Activated CD8-positive, alpha-beta T cell treated with anti-CD3 and anti-CD28 coated beads for 36 hours (primary cell): ENCODE measurements around the gene CACNG6. TPM values are rescaled to one million over a fixed set of nuclear protein-coding genes. Genes with fewer than 3 reads are reported as not detected.

Experiments
- ATAC-seq: fragments of 200-7000 bp; cut with Tn5 transposase; one replicate; pipeline ENCODE4 v1.10.0; 2021; ENCODE audit warnings: mild to moderate bottlenecking, moderate library complexity
- CTCF ChIA-PET: fragments of 350-600 bp; sonication (Branson Sonifier 250); formaldehyde crosslinking; loops from one replicate; lab custom pipeline; 2021; ENCODE audit warnings: antibody characterized with exemption; lab: Charles Lee
- POLR2A ChIA-PET: fragments of 350-600 bp; sonication (Branson Sonifier 250); formaldehyde crosslinking; loops from one replicate; lab custom pipeline; 2021; ENCODE audit warnings: antibody characterized with exemption; lab: Charles Lee
- DNase-seq: peaks from one replicate; pipeline ENCODE4 v3.0.0-alpha.2; 2020
- H3K27ac Mint-ChIP-seq: one replicate; pipeline ENCODE4 v1.8.0; 2021; ENCODE audit warnings: mild to moderate bottlenecking, mixed read lengths
- H3K27me3 Mint-ChIP-seq: one replicate; pipeline ENCODE4 v1.8.0; 2021; ENCODE audit warnings: mixed read lengths
- H3K36me3 Mint-ChIP-seq: one replicate; pipeline ENCODE4 v1.8.0; 2021; ENCODE audit warnings: low read depth, mixed read lengths
- H3K4me1 Mint-ChIP-seq: one replicate; pipeline ENCODE4 v1.8.0; 2021; ENCODE audit warnings: low read depth, mixed read lengths
- H3K4me3 Mint-ChIP-seq: one replicate; pipeline ENCODE4 v1.8.0; 2021; ENCODE audit warnings: mild to moderate bottlenecking, moderate library complexity, mixed read lengths
- H3K9me3 Mint-ChIP-seq: one replicate; pipeline ENCODE4 v1.8.0; 2021; ENCODE audit warnings: mixed read lengths
- intact Hi-C: fragments of 100-400 bp; cut with micrococcal nuclease; formaldehyde crosslinking; loops from one replicate; pipeline ENCODE4 v1.10.0; 2022
- total RNA-seq, 2 experiments: library from RNA; stranded (reverse); gene quantifications; one replicate each; pipeline ENCODE4 v1.2.3, GENCODE V29; 2021
- TF ChIP-seq, protein P1 (sequence below): fragments of 200-600 bp; IDR thresholded peaks from one replicate; pipeline ENCODE4 v1.8.0; 2022; ENCODE audit warnings: antibody characterized with exemption, mild to moderate bottlenecking

The CACNG6 gene
- total RNA-seq, 2 experiments from 2014 or later = not detected

DNA sequence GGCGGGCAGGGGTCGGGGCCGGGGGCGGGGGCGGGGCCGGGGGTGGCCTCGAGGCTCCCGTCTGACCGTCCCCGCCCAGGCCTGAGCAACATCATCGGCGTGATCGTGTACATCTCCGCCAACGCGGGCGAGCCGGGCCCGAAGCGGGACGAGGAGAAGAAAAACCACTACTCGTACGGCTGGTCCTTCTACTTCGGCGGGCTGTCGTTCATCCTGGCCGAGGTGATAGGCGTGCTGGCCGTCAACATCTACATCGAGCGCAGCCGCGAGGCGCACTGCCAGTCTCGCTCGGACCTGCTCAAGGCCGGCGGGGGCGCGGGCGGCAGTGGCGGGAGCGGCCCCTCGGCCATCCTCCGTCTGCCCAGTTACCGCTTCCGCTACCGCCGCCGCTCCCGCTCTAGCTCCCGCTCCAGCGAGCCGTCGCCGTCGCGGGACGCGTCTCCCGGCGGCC lies 9.4 kb upstream of the CACNG6 start:
- Mint-ChIP-seq H3K27me3 (peaks cover 41% of the 10 kb centered on the region), H3K9me3 (no peaks in the 10 kb centered on the region), H3K27ac (no peak overlapping the region), H3K36me3 (peaks cover 1% of the 10 kb centered on the region), H3K4me3 (no peak overlapping the region), H3K4me1 (peaks cover 13% of the 10 kb centered on the region)
- TF ChIP-seq, protein P1, sequence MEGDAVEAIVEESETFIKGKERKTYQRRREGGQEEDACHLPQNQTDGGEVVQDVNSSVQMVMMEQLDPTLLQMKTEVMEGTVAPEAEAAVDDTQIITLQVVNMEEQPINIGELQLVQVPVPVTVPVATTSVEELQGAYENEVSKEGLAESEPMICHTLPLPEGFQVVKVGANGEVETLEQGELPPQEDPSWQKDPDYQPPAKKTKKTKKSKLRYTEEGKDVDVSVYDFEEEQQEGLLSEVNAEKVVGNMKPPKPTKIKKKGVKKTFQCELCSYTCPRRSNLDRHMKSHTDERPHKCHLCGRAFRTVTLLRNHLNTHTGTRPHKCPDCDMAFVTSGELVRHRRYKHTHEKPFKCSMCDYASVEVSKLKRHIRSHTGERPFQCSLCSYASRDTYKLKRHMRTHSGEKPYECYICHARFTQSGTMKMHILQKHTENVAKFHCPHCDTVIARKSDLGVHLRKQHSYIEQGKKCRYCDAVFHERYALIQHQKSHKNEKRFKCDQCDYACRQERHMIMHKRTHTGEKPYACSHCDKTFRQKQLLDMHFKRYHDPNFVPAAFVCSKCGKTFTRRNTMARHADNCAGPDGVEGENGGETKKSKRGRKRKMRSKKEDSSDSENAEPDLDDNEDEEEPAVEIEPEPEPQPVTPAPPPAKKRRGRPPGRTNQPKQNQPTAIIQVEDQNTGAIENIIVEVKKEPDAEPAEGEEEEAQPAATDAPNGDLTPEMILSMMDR = no peak
- no peak for DNase-seq
- ATAC-seq = no peak
- CTCF ChIA-PET = no interaction called here
- POLR2A ChIA-PET = no interaction called here
- intact Hi-C loops = no loop called here

DNA sequence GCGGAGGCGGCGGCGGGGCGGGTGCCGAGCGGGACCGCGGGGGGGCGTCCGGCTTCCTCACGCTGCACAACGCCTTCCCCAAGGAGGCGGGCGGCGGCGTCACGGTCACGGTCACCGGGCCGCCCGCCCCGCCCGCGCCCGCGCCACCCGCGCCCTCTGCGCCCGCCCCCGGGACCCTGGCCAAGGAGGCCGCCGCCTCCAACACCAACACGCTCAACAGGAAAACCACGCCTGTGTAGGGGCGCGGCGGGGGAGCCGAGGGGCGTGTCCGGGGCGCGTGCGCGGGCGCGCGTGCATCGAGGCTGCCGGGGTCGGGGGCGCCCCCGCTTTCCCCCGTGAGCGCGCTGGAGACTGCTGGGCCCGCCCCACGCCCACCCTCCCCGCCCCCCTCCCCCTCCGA lies 8.8 kb upstream of the CACNG6 start:
- DNase-seq = peak; percentile 23
- Mint-ChIP-seq H3K9me3 (no peaks in the 10 kb centered on the region), H3K4me3 (no peak overlapping the region), H3K27me3 (peaks cover 37% of the 10 kb centered on the region), H3K27ac (no peak overlapping the region), H3K36me3 (peaks cover under 1% of the 10 kb centered on the region), H3K4me1 (peaks cover 12% of the 10 kb centered on the region)
- ChIA-PET CTCF (no interaction called here), POLR2A (no interaction called here)
- TF ChIP-seq, protein P1 = no peak
- intact Hi-C loops = no loop called here
- ATAC-seq = no peak

DNA sequence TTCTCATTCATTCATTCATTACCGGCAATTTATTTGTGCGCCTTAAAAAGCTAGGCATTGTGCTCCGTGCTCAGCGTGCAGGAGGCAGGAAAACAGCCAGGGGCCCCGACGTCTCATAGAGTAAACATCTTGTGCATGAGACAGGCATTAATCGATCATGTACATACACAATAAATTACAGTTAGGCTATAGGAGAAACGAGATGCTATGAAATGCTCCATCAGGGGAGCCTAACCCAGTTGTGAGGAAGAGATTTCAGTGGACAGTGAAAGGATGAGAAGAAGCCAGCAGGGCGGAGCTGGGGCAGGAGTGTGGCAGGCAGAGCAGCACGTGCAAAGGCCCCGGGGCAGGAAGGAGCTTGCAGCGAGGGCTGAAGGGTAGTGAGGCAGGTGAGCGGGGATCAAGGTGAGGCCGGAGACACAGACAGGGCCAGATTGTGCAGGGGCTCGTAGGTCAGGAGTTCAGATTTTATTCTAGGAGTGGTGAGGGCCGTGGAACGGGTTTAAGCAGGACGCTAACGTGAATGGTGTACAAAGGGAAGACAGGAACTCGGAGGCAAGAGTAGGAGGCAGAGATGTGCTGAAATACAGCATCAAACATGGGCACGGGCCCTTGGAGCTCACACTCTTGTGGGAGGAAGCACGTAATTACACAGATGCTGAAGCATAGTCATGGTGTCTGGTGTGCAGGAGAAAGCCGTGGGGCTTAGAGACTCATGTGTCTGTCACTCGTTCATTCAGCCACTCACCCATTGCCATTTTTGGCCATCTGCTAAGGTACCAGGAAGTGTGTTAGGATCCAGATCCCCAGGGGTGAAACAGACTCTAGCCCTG lies 7.8 kb upstream of the CACNG6 start:
- Mint-ChIP-seq H3K4me3 (no peak overlapping the region), H3K4me1 (peaks cover 7% of the 10 kb centered on the region), H3K27ac (no peak overlapping the region), H3K36me3 (no peaks in the 10 kb centered on the region), H3K9me3 (no peaks in the 10 kb centered on the region), H3K27me3 (peaks cover 27% of the 10 kb centered on the region)
- TF ChIP-seq, protein P1 = no peak
- DNase-seq (no peak), ATAC-seq (no peak)
- ChIA-PET POLR2A (no interaction called here), CTCF (no interaction called here)
- intact Hi-C loops = no loop called here

DNA sequence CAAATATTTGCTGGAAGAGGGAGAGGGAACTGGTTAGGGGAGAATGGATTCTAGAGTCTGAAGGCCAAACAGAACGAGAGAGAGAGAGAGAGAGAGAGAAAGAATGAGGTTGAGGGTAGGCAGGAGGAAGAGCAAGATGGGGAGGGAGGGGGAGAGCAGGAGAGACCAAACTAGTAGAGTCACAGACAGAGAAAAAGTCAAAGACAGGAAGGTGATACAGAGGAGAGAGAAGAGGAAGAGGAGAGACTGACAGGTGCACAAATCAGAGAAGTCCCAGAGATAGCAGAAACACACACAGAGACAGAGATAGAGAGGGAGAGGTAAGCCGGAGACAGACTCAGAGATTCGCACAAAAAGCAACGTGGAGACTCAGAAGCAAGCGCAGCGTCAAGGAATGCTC lies 5.6 kb upstream of the CACNG6 start:
- H3K36me3 Mint-ChIP-seq = no peaks in the 10 kb centered on the region
- H3K4me3 Mint-ChIP-seq = no peak overlapping the region
- H3K4me1 Mint-ChIP-seq = no peaks in the 10 kb centered on the region
- ATAC-seq = no peak
- ChIA-PET POLR2A (no interaction called here), CTCF (no interaction called here)
- DNase-seq = no peak
- no peaks in the 10 kb centered on the region for H3K9me3 Mint-ChIP-seq
- intact Hi-C loops = no loop called here
- TF ChIP-seq, protein P1 = no peak
- H3K27ac Mint-ChIP-seq = no peak overlapping the region
- peaks cover 12% of the 10 kb centered on the region for H3K27me3 Mint-ChIP-seq

DNA sequence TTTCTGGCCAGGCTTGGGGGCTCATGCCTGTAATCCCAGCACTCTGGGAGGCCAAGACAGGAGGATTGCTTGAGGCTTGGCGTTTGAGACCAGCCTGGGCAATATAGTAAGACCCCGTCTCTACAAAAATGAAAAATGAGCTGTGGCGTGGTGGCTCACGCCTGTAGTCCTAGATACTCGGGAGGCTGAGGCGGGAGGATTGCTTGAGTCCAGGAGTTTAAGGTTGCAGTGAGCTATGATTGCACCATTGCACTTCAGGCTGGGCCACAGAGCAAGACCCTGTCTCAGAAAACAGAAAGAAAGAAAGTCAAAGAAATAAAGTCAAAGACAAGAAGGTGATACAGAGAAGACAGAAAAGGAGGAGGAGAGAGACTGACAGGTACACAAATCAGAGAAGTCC lies 2.5 kb upstream of the CACNG6 start:
- DNase-seq = no peak

More for the DNA sequence above, 2.5 kb upstream of the CACNG6 start:
- Mint-ChIP-seq H3K4me1 (peaks cover 3% of the 10 kb centered on the region), H3K9me3 (no peaks in the 10 kb centered on the region), H3K4me3 (no peak overlapping the region), H3K27ac (no peak overlapping the region), H3K36me3 (no peaks in the 10 kb centered on the region), H3K27me3 (peaks cover 22% of the 10 kb centered on the region)
- no peak for ATAC-seq
- CTCF ChIA-PET = interaction anchor here (1.5 kb wide), 1 partner anchor 35 kb away, joined by 5 read pairs; no protein-coding TSS in a partner anchor
- TF ChIP-seq, protein P1 = no peak
- POLR2A ChIA-PET = no interaction called here
- intact Hi-C loops = no loop called here
